GM19455 (cell line): ENCODE results near the gene ARHGAP36.

ENCODE experiments used
- ATAC-seq: cut with Tn5 transposase; IDR thresholded peaks from one replicate; pipeline ENCODE4 v1.9.1; 2021; ENCODE audit not compliant: unreplicated experiment

Gene ARHGAP36

GRCh38 chrX:131068945-131069719 lies 11.0 kb downstream of the ARHGAP36 start:
- no peak for ATAC-seq

GRCh38 chrX:131072871-131073571 lies 14.9 kb downstream of the ARHGAP36 start:
- no peak for ATAC-seq

GRCh38 chrX:131073607-131074006 lies 15.5 kb downstream of the ARHGAP36 start:
- no peak for ATAC-seq

- ATAC-seq, result no peak
Measured at GRCh38 chrX:131081772-131082740, 23.9 kb downstream of the ARHGAP36 start.

GRCh38 chrX:131083510-131084142 lies 25.5 kb downstream of the ARHGAP36 start:
- ATAC-seq, result no peak

- ATAC-seq, result no peak
Measured at GRCh38 chrX:131084145-131084544, 26.0 kb downstream of the ARHGAP36 start.

- ATAC-seq, result no peak
Measured at GRCh38 chrX:131136776-131137175, 78.6 kb downstream of the ARHGAP36 start.

GRCh38 chrX:131139072-131139471 lies 80.9 kb downstream of the ARHGAP36 start:
- ATAC-seq, result no peak
